K562 (cell line): ENCODE data around the gene VPS33B. TPM values are rescaled to one million over a fixed set of nuclear protein-coding genes. Genes with fewer than 3 reads are reported as not detected.

ENCODE experiments used
- BCL6 ChIP-seq: fragments of 250-450 bp; sonication (Bioruptor Pico); IDR thresholded peaks from 2 replicates; pipeline ENCODE4 v1.4.0; 2020
- CXXC5 ChIP-seq: fragments of 250-450 bp; sonication (Bioruptor Pico); IDR thresholded peaks from 2 replicates; pipeline ENCODE4 v1.8.0; 2022; ENCODE audit warnings: inconsistent platforms, mild to moderate bottlenecking, moderate library complexity
- DACH1 ChIP-seq: fragments of 450-650 bp; IDR thresholded peaks from 2 replicates; pipeline ENCODE4 v1.6.1; 2018; ENCODE audit not compliant: partially characterized antibody
- FOXA3 ChIP-seq, 2 experiments: fragments of 450-650 bp in 1 of 2; sonication (generic) in 1 of 2; formaldehyde crosslinking; IDR thresholded peaks in 1 of 2; conservative IDR thresholded peaks in 1 of 2; 2 replicates each; pipeline versions ENCODE4 v1.4.0 to v1.8.0; 2020 to 2022; ENCODE audit warnings: mild to moderate bottlenecking in 2 of 2, missing genetic modification reagents in 1 of 2
- HMG20A ChIP-seq: fragments of 450-650 bp; formaldehyde crosslinking; conservative IDR thresholded peaks from 2 replicates; pipeline ENCODE4 v1.4.0; 2020; ENCODE audit warnings: mild to moderate bottlenecking, mixed read lengths
- HMG20B ChIP-seq: fragments of 250-450 bp; sonication (Bioruptor Pico); IDR thresholded peaks from 2 replicates; pipeline ENCODE4 v1.5.0; 2021; ENCODE audit warnings: mild to moderate bottlenecking
- KDM2B ChIP-seq: fragments of 250-450 bp; sonication (Bioruptor Pico); IDR thresholded peaks from 2 replicates; pipeline ENCODE4 v1.8.0; 2021; ENCODE audit warnings: mild to moderate bottlenecking, moderate library complexity
- MTA1 ChIP-seq: fragments of 450-650 bp; IDR thresholded peaks from 2 replicates; pipeline ENCODE4 v1.6.1; 2017; ENCODE audit warnings: borderline replicate concordance
- NFE2L1 ChIP-seq: fragments of 450-650 bp; IDR thresholded peaks from 2 replicates; pipeline ENCODE4 v1.6.1; 2016; ENCODE audit warnings: missing genetic modification characterization, low read depth, mild to moderate bottlenecking, missing compliant biosample characterization, moderate library complexity, borderline replicate concordance
- SMC3 ChIP-seq: conservative IDR thresholded peaks from 2 replicates; pipeline ENCODE4 v1.6.1; 2011; ENCODE audit warnings: low read depth, low read length, improper control_type of control experiment; ENCODE audit not compliant: insufficient read depth
- SNIP1 ChIP-seq: fragments of 450-650 bp; IDR thresholded peaks from 2 replicates; pipeline ENCODE4 v1.7.1; 2017; ENCODE audit warnings: low read depth, mild to moderate bottlenecking
- TOE1 ChIP-seq, 2 experiments: fragments of 450-650 bp in 1 of 2; sonication (generic) in 1 of 2; formaldehyde crosslinking in 1 of 2; IDR thresholded peaks; 2 replicates each; pipeline versions ENCODE4 v1.7.1 to v1.8.0; 2016 to 2022; ENCODE audit warnings: borderline replicate concordance in 2 of 2, mild to moderate bottlenecking in 2 of 2, antibody characterized with exemption in 1 of 2, inconsistent platforms in 1 of 2, low read depth in 1 of 2, missing genetic modification reagents in 1 of 2, moderate library complexity in 1 of 2
- ZNF717 ChIP-seq: fragments of 250-450 bp; sonication (Bioruptor Pico); IDR thresholded peaks from 2 replicates; pipeline ENCODE4 v1.5.0; 2021
- polyA plus RNA-seq, 8 experiments: library from polyadenylated mRNA; depleted of rRNA in 4 of 8; stranded (reverse) in 5 of 8; unstranded in 3 of 8; fragments of >200 nt; fragmentation: Nextera tagmentation in 2 of 8; fragmentation: Illumina TruSeq in 1 of 8; extraction: Ambion mirVana in 2 of 8; extraction: Trizol in 1 of 8; gene quantifications; 2 replicates each; pipeline versions ENCODE4 v1.2.1 to v1.2.3, GENCODE V29; 2011 to 2014; ENCODE audit warnings: inconsistent platforms in 1 of 8, missing spikeins in 1 of 8
- total RNA-seq, 7 experiments: library from RNA; depleted of rRNA in 6 of 7; stranded (reverse); fragments of >200 nt in 6 of 7; fragmentation: Illumina TruSeq in 2 of 7; extraction: Trizol in 2 of 7; gene quantifications; 2 replicates each; pipeline versions ENCODE4 v1.2.1 to v1.2.3, GENCODE V29; 2011 to 2021; ENCODE audit warnings: low replicate concordance in 1 of 7
- TF ChIP-seq, protein P1 (sequence below): fragments of 250-450 bp; sonication (Bioruptor Pico); IDR thresholded peaks from 2 replicates; pipeline ENCODE4 v1.4.0; 2020
- TF ChIP-seq, protein P2 (sequence below): fragments of 450-650 bp; IDR thresholded peaks from 2 replicates; pipeline ENCODE4 v1.6.1; 2016; ENCODE audit warnings: mild to moderate bottlenecking, moderate library complexity

VPS33B gene
- total and polyA plus RNA-seq, 9 of the 15 experiments (the other 6 are each of a cell fraction or from before 2014, with no cell fraction given): 9.4 to 25.5 (median 14.8) TPM

DNA sequence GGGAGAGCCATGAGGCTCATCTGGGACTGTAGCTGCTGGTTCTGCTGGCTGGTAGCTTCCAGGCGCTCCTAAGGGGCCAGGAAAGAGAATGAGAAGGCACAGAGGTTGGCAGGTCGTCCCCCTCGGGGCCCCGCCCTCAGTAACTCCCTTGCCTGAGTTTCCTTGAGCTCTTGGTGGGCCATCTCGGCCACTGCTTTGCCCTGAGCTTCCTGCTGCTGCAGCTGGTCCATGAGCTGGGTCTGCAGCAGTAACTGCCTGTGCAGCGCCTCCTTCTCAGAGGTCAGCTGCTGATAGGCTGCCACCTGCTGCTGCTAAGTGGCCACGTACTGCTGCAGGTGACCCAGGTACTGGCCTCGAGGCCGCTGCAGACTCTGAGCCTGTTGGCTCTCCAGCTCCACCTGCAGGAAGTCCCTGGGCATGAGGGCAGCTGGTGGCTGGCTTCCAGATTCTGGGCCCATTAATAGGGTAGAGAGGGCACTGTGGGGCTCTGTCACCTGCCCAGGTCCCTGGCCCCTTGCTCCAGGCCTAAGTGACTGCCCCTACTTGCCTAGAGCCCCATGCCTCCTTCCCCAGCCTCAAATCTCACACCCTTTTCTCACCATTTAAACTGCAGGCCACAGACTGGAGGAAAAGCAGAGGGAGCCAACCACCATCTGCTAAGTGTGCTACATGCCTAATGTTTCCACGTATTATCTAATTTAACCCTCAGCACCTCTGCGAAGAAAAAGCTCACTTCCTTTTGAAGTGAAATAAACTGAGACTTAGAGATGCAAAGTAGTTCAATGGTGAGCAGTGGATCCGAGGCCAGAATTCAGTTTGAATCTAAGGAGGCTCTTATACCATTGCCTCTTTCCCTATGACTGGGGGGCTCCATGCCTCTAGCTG is 10.8 kb upstream of the VPS33B start (continued):
- no peak for TF ChIP-seq FOXA3 (CRISPR knock-in tag; conservative IDR thresholded peaks at IDR 0.05 in 1 of 2, IDR thresholded peaks at IDR 0.05 in 1 of 2)
- TF ChIP-seq HMG20A (CRISPR knock-in tag): no peak
- TF ChIP-seq, protein P1, sequence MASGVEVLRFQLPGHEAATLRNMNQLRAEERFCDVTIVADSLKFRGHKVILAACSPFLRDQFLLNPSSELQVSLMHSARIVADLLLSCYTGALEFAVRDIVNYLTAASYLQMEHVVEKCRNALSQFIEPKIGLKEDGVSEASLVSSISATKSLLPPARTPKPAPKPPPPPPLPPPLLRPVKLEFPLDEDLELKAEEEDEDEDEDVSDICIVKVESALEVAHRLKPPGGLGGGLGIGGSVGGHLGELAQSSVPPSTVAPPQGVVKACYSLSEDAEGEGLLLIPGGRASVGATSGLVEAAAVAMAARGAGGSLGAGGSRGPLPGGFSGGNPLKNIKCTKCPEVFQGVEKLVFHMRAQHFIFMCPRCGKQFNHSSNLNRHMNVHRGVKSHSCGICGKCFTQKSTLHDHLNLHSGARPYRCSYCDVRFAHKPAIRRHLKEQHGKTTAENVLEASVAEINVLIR (CRISPR knock-in tag): no peak
- peak; percentile 33 for TF ChIP-seq DACH1
- TF ChIP-seq ZNF717 (CRISPR knock-in tag): no peak
- no peak for TF ChIP-seq BCL6 (CRISPR knock-in tag)
- no peak for TF ChIP-seq NFE2L1 (tag)
- no peak for TF ChIP-seq MTA1
- TF ChIP-seq, protein P2, sequence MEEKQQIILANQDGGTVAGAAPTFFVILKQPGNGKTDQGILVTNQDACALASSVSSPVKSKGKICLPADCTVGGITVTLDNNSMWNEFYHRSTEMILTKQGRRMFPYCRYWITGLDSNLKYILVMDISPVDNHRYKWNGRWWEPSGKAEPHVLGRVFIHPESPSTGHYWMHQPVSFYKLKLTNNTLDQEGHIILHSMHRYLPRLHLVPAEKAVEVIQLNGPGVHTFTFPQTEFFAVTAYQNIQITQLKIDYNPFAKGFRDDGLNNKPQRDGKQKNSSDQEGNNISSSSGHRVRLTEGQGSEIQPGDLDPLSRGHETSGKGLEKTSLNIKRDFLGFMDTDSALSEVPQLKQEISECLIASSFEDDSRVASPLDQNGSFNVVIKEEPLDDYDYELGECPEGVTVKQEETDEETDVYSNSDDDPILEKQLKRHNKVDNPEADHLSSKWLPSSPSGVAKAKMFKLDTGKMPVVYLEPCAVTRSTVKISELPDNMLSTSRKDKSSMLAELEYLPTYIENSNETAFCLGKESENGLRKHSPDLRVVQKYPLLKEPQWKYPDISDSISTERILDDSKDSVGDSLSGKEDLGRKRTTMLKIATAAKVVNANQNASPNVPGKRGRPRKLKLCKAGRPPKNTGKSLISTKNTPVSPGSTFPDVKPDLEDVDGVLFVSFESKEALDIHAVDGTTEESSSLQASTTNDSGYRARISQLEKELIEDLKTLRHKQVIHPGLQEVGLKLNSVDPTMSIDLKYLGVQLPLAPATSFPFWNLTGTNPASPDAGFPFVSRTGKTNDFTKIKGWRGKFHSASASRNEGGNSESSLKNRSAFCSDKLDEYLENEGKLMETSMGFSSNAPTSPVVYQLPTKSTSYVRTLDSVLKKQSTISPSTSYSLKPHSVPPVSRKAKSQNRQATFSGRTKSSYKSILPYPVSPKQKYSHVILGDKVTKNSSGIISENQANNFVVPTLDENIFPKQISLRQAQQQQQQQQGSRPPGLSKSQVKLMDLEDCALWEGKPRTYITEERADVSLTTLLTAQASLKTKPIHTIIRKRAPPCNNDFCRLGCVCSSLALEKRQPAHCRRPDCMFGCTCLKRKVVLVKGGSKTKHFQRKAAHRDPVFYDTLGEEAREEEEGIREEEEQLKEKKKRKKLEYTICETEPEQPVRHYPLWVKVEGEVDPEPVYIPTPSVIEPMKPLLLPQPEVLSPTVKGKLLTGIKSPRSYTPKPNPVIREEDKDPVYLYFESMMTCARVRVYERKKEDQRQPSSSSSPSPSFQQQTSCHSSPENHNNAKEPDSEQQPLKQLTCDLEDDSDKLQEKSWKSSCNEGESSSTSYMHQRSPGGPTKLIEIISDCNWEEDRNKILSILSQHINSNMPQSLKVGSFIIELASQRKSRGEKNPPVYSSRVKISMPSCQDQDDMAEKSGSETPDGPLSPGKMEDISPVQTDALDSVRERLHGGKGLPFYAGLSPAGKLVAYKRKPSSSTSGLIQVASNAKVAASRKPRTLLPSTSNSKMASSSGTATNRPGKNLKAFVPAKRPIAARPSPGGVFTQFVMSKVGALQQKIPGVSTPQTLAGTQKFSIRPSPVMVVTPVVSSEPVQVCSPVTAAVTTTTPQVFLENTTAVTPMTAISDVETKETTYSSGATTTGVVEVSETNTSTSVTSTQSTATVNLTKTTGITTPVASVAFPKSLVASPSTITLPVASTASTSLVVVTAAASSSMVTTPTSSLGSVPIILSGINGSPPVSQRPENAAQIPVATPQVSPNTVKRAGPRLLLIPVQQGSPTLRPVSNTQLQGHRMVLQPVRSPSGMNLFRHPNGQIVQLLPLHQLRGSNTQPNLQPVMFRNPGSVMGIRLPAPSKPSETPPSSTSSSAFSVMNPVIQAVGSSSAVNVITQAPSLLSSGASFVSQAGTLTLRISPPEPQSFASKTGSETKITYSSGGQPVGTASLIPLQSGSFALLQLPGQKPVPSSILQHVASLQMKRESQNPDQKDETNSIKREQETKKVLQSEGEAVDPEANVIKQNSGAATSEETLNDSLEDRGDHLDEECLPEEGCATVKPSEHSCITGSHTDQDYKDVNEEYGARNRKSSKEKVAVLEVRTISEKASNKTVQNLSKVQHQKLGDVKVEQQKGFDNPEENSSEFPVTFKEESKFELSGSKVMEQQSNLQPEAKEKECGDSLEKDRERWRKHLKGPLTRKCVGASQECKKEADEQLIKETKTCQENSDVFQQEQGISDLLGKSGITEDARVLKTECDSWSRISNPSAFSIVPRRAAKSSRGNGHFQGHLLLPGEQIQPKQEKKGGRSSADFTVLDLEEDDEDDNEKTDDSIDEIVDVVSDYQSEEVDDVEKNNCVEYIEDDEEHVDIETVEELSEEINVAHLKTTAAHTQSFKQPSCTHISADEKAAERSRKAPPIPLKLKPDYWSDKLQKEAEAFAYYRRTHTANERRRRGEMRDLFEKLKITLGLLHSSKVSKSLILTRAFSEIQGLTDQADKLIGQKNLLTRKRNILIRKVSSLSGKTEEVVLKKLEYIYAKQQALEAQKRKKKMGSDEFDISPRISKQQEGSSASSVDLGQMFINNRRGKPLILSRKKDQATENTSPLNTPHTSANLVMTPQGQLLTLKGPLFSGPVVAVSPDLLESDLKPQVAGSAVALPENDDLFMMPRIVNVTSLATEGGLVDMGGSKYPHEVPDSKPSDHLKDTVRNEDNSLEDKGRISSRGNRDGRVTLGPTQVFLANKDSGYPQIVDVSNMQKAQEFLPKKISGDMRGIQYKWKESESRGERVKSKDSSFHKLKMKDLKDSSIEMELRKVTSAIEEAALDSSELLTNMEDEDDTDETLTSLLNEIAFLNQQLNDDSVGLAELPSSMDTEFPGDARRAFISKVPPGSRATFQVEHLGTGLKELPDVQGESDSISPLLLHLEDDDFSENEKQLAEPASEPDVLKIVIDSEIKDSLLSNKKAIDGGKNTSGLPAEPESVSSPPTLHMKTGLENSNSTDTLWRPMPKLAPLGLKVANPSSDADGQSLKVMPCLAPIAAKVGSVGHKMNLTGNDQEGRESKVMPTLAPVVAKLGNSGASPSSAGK: peak; percentile 37; the same call in 1 of the 2 replicates
- TF ChIP-seq KDM2B (CRISPR knock-in tag): no peak
- TF ChIP-seq SNIP1: no peak
- peak; percentile 64; the same call in 1 of the 2 replicates for TF ChIP-seq TOE1 (IDR thresholded peaks at IDR 0.05; ENCODE audit: borderline replicate concordance)
- TF ChIP-seq TOE1 (CRISPR knock-in tag; IDR thresholded peaks at IDR 0.05; ENCODE audit: borderline replicate concordance, low read depth): no peak
- peak; percentile 52 for TF ChIP-seq SMC3
- no peak for TF ChIP-seq HMG20B (CRISPR knock-in tag)
- TF ChIP-seq CXXC5 (CRISPR knock-in tag): peak; percentile 64
